CD14-positive monocyte (primary cell): ENCODE results near the gene CTNND2. TPM values are rescaled to one million over a fixed set of nuclear protein-coding genes. Genes with fewer than 3 reads are reported as not detected.

Experiments
- DNase-seq, 3 donors: peaks; one replicate each; pipeline ENCODE4 v3.0.0-alpha.2; 2011 to 2022
- H2AFZ ChIP-seq: 2 replicates; pipeline ENCODE4 v1.6.0; 2012; ENCODE audit warnings: mild to moderate bottlenecking, low read depth, low read length, inconsistent platforms; ENCODE audit not compliant: insufficient read depth, poor library complexity, severe bottlenecking
- H3K27ac ChIP-seq, 2 donors: 1 replicate in 1 of 2; 2 replicates in 1 of 2; pipeline ENCODE4 v1.5.1; 2012 to 2013; ENCODE audit warnings: low read length in 2 of 2, control low read depth in 1 of 2, inconsistent platforms in 1 of 2, low read depth in 1 of 2, mild to moderate bottlenecking in 1 of 2
- H3K27me3 ChIP-seq, 2 donors: one replicate each; pipeline versions ENCODE4 v1.6.0 to v1.6.1; 2011 to 2013; ENCODE audit warnings: low read length in 2 of 2; ENCODE audit not compliant: control insufficient read depth in 2 of 2, insufficient read depth in 2 of 2
- H3K36me3 ChIP-seq, 2 donors: replicated peaks in 1 of 2; 1 replicate in 1 of 2; 2 replicates in 1 of 2; pipeline versions ENCODE4 v1.5.1 to v1.6.1; 2012 to 2013; ENCODE audit warnings: low read length in 2 of 2, control low read depth in 1 of 2, inconsistent platforms in 1 of 2, mild to moderate bottlenecking in 1 of 2; ENCODE audit not compliant: insufficient read depth in 2 of 2, control insufficient read depth in 1 of 2
- H3K4me1 ChIP-seq, 2 donors: 1 replicate in 1 of 2; 2 replicates in 1 of 2; pipeline versions ENCODE4 v1.5.1 to v1.6.1; 2012 to 2013; ENCODE audit warnings: low read length in 2 of 2, control low read depth in 1 of 2, inconsistent platforms in 1 of 2, mild to moderate bottlenecking in 1 of 2, moderate library complexity in 1 of 2; ENCODE audit not compliant: insufficient read depth in 2 of 2, control insufficient read depth in 1 of 2
- H3K4me2 ChIP-seq: replicated peaks from 2 replicates; pipeline ENCODE3; 2012; ENCODE audit warnings: low read length, moderate library complexity, mild to moderate bottlenecking; ENCODE audit not compliant: poor library complexity, severe bottlenecking; ENCODE audit errors: extremely low read depth
- H3K4me3 ChIP-seq, 3 experiments: fragments of 200-600 bp in 1 of 3; sonication (generic) in 1 of 3; replicated peaks in 1 of 3; 1 replicate in 2 of 3; 2 replicates in 1 of 3; pipeline ENCODE4 v1.5.1; 2011 to 2013; ENCODE audit warnings: low read length in 3 of 3, mild to moderate bottlenecking in 3 of 3, control low read depth in 2 of 3, low read depth in 2 of 3, inconsistent platforms in 1 of 3, moderate library complexity in 1 of 3
- H3K79me2 ChIP-seq: 2 replicates; pipeline ENCODE4 v1.6.0; 2012; ENCODE audit warnings: mild to moderate bottlenecking, control low read depth, inconsistent platforms, low read length, moderate library complexity; ENCODE audit not compliant: insufficient read depth
- H3K9ac ChIP-seq: 2 replicates; pipeline ENCODE4 v1.6.0; 2017; ENCODE audit warnings: low read length, mild to moderate bottlenecking; ENCODE audit not compliant: insufficient read depth, poor library complexity, severe bottlenecking
- H3K9me3 ChIP-seq, 2 donors: replicated peaks in 1 of 2; 1 replicate in 1 of 2; 2 replicates in 1 of 2; pipeline versions ENCODE4 v1.5.1 to v1.6.1; 2012 to 2013; ENCODE audit warnings: low read length in 2 of 2, control low read depth in 1 of 2; ENCODE audit not compliant: control insufficient read depth in 1 of 2, insufficient read depth in 1 of 2
- H4K20me1 ChIP-seq: 2 replicates; pipeline ENCODE4 v1.6.0; 2012; ENCODE audit warnings: mild to moderate bottlenecking, low read length, control low read depth, moderate library complexity; ENCODE audit not compliant: insufficient read depth
- H3K27ac Mint-ChIP-seq, 7 donors: one replicate each; pipeline ENCODE4 v1.8.0; 2020; ENCODE audit warnings: mild to moderate bottlenecking in 7 of 7, mixed read lengths in 7 of 7, moderate library complexity in 6 of 7, inconsistent platforms in 2 of 7
- H3K27me3 Mint-ChIP-seq, 3 donors: one replicate each; pipeline ENCODE4 v1.8.0; 2021 to 2022; ENCODE audit warnings: low read depth in 3 of 3, mild to moderate bottlenecking in 3 of 3, mixed read lengths in 3 of 3, moderate library complexity in 3 of 3, inconsistent platforms in 1 of 3
- H3K36me3 Mint-ChIP-seq, 2 donors: one replicate each; pipeline ENCODE4 v1.8.0; 2020; ENCODE audit warnings: mixed read lengths in 2 of 2, inconsistent platforms in 1 of 2, mild to moderate bottlenecking in 1 of 2
- H3K4me1 Mint-ChIP-seq: one replicate; pipeline ENCODE4 v1.8.0; 2020; ENCODE audit warnings: mild to moderate bottlenecking, mixed read lengths
- H3K4me3 Mint-ChIP-seq, 2 donors: one replicate each; pipeline ENCODE4 v1.8.0; 2020; ENCODE audit warnings: mild to moderate bottlenecking in 2 of 2, mixed read lengths in 2 of 2, moderate library complexity in 1 of 2
- H3K9me3 Mint-ChIP-seq, 7 donors: one replicate each; pipeline ENCODE4 v1.8.0; 2020 to 2022; ENCODE audit warnings: mixed read lengths in 7 of 7, mild to moderate bottlenecking in 6 of 7, moderate library complexity in 6 of 7, inconsistent platforms in 2 of 7
- WGBS: methylation state at CpG from one replicate; pipeline ENCODE4 v1.1.5; 2013; ENCODE audit warnings: missing lambda C conversion rate; ENCODE audit not compliant: insufficient coverage; 5-methylcytosine and 5-hydroxymethylcytosine counted together
- intact Hi-C, 2 donors: fragments of 100-400 bp; cut with micrococcal nuclease; formaldehyde crosslinking; loops; one replicate each; pipeline versions ENCODE4 v1.15.0 to v1.15.1; 2023
- polyA plus RNA-seq, 3 donors: library from polyadenylated mRNA; depleted of rRNA in 1 of 3; unstranded in 2 of 3; stranded (reverse) in 1 of 3; fragments of 300-500 nt in 2 of 3; fragments of >200 nt in 1 of 3; fragmentation: Illumina TruSeq in 2 of 3; gene quantifications; 1 replicate in 2 of 3; 2 replicates in 1 of 3; pipeline ENCODE4 v1.2.3, GENCODE V29; 2012 to 2021
- TF ChIP-seq, protein P1 (sequence below): fragments of 200-600 bp; IDR thresholded peaks from one replicate; pipeline ENCODE4 v1.8.0; 2022; ENCODE audit warnings: antibody characterized with exemption, mild to moderate bottlenecking

The CTNND2 gene
- polyA plus RNA-seq, 3 donors, result not detected

DNA sequence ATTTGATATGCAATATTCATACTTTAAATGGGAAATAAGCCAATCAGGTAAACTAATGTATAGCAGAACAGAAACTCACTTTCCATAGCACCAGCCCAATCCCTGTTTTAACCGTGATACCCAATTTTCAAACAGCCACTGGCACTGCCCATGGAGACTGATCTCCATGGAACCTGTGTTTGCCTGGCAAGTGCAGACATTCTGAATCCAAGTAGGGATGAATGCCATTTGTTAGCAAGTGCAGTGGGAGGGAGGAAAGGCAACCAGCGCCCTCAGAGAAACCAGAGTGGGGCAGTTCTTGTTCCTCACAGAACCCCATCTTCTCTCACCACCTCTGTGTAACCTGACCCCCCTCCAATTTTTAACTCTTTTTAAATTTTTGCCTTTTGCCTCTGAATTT lies 229.1 kb downstream of the CTNND2 start:
- Histone ChIP-seq H2AFZ (no peak overlapping the region), H3K79me2 (no peaks in the 10 kb centered on the region), H3K9ac (no peak overlapping the region), H3K27ac (no peak overlapping the region), H3K4me1 (peaks cover 0 to 7% of the 10 kb centered on the region in 2 donors), H3K4me2 (no peak overlapping the region), H3K27me3 (no peaks in the 10 kb centered on the region), H3K36me3 (no peaks in the 10 kb centered on the region), H4K20me1 (no peaks in the 10 kb centered on the region), H3K9me3 (no peaks in the 10 kb centered on the region), H3K4me3 (no peak overlapping the region)
- H3K27me3 Mint-ChIP-seq, result peaks cover 0 to 5% (median 3%) of the 10 kb centered on the region in 3 donors
- peaks cover 0 to 17% (median 8%) of the 10 kb centered on the region in 7 donors for H3K9me3 Mint-ChIP-seq
- no peak for DNase-seq
- intact Hi-C loops, result no loop called here
- H3K36me3 Mint-ChIP-seq, result no peaks in the 10 kb centered on the region
- WGBS, result no CpG with 5 or more reads among the region's 2 CpGs
- H3K4me1 Mint-ChIP-seq, result peaks cover 4% of the 10 kb centered on the region
- TF ChIP-seq, protein P1, sequence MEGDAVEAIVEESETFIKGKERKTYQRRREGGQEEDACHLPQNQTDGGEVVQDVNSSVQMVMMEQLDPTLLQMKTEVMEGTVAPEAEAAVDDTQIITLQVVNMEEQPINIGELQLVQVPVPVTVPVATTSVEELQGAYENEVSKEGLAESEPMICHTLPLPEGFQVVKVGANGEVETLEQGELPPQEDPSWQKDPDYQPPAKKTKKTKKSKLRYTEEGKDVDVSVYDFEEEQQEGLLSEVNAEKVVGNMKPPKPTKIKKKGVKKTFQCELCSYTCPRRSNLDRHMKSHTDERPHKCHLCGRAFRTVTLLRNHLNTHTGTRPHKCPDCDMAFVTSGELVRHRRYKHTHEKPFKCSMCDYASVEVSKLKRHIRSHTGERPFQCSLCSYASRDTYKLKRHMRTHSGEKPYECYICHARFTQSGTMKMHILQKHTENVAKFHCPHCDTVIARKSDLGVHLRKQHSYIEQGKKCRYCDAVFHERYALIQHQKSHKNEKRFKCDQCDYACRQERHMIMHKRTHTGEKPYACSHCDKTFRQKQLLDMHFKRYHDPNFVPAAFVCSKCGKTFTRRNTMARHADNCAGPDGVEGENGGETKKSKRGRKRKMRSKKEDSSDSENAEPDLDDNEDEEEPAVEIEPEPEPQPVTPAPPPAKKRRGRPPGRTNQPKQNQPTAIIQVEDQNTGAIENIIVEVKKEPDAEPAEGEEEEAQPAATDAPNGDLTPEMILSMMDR, result no peak
- no peak overlapping the region for H3K4me3 Mint-ChIP-seq
- H3K27ac Mint-ChIP-seq, result no peak overlapping the region

DNA sequence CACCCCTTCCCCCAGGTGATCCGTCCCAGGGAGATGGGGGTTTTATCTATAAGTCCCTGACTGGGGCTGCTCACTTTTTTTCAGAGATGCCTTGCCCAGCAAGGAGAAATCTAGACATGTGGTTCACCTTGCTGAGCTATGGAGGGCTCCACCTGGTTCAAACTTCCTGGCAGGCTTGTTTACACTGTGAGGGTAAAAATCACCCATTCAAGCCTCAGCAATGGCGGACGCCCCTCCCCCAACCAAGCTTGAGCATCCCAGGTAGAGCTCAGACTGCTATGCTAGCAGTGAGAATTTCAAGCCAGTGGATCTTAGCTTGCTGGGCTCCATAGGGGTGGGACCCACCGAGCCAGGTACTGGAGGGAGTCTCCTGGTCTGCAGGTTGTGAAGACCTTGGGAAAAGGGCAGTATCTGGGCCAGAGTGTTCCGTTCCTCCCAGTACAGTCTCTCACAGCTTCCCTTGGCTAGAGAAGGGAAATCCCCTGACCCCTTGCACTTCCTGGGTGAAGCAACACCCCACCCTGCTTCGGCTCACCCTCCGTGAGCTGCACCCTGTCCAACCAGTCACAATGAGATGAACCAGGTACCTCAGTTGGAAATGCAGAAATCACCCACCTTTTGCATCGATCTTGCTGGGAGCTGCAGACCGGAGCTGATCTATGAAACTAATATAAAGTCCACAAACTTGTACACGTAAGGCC lies 231.7 kb downstream of the CTNND2 start:
- Mint-ChIP-seq H3K36me3 (no peaks in the 10 kb centered on the region), H3K4me1 (peaks cover 4% of the 10 kb centered on the region), H3K27me3 (peaks cover 0 to 4% (median 3%) of the 10 kb centered on the region in 3 donors), H3K9me3 (peaks cover 6 to 15% (median 13%) of the 10 kb centered on the region in 7 donors), H3K27ac (no peak overlapping the region), H3K4me3 (peak overlapping the region in 1 of 2 donors; percentile 47)
- Histone ChIP-seq H3K9me3 (no peaks in the 10 kb centered on the region), H3K9ac (no peak overlapping the region), H2AFZ (no peak overlapping the region), H3K4me3 (no peak overlapping the region), H3K79me2 (no peaks in the 10 kb centered on the region), H3K4me2 (no peak overlapping the region), H3K36me3 (no peaks in the 10 kb centered on the region), H3K27ac (no peak overlapping the region), H4K20me1 (no peaks in the 10 kb centered on the region), H3K4me1 (peaks cover 0 to 7% of the 10 kb centered on the region in 2 donors), H3K27me3 (no peaks in the 10 kb centered on the region)
- peak in 1 of 3 donors; percentile 37 for DNase-seq
- intact Hi-C loops, result no loop called here
- TF ChIP-seq, protein P1, result no peak
- 65% methylated on average over 5 of the region's 10 CpGs for WGBS
